Naive B cell (primary cell): ENCODE results near the gene EPC1. TPM values are rescaled to one million over a fixed set of nuclear protein-coding genes. Genes with fewer than 3 reads are reported as not detected.
"Not testable (repeated sequence)": the region's sequence is repeated elsewhere in the genome, so short reads cannot be mapped to it uniquely, and the experiment has no call there.

Experiments
- ATAC-seq, 2 donors: fragments of 150-1000 bp; cut with Tn5 transposase; 2 replicates each; pipeline ENCODE4 v1.10.0; 2021; ENCODE audit warnings: low read depth in 2 of 2, mild to moderate bottlenecking in 2 of 2, moderate library complexity in 2 of 2
- DNase-seq: peaks from one replicate; pipeline ENCODE4 v3.0.0; 2022
- H3K27ac Mint-ChIP-seq, 6 donors: one replicate each; pipeline ENCODE4 v1.8.0; 2020 to 2022; ENCODE audit warnings: mild to moderate bottlenecking in 6 of 6, mixed read lengths in 6 of 6, moderate library complexity in 5 of 6, inconsistent platforms in 2 of 6
- H3K27me3 Mint-ChIP-seq, 3 donors: one replicate each; pipeline ENCODE4 v1.8.0; 2021 to 2022; ENCODE audit warnings: mixed read lengths in 3 of 3, mild to moderate bottlenecking in 1 of 3
- H3K36me3 Mint-ChIP-seq, 2 donors: one replicate each; pipeline ENCODE4 v1.8.0; 2020 to 2022; ENCODE audit warnings: mixed read lengths in 2 of 2, inconsistent platforms in 1 of 2, mild to moderate bottlenecking in 1 of 2
- H3K4me1 Mint-ChIP-seq, 3 donors: one replicate each; pipeline ENCODE4 v1.8.0; 2020 to 2022; ENCODE audit warnings: mixed read lengths in 3 of 3, inconsistent platforms in 1 of 3, mild to moderate bottlenecking in 1 of 3, moderate library complexity in 1 of 3
- H3K4me3 Mint-ChIP-seq, 8 donors: one replicate each; pipeline ENCODE4 v1.8.0; 2020 to 2022; ENCODE audit warnings: mild to moderate bottlenecking in 8 of 8, mixed read lengths in 8 of 8, moderate library complexity in 8 of 8, inconsistent platforms in 2 of 8
- H3K9me3 Mint-ChIP-seq, 7 donors: one replicate each; pipeline ENCODE4 v1.8.0; 2020 to 2022; ENCODE audit warnings: mixed read lengths in 7 of 7, mild to moderate bottlenecking in 5 of 7, inconsistent platforms in 2 of 7, moderate library complexity in 1 of 7
- polyA plus RNA-seq, 6 donors: library from polyadenylated mRNA; unstranded; fragments of 300-500 nt; fragmentation: Illumina TruSeq; gene quantifications; one replicate each; pipeline ENCODE4 v1.2.3, GENCODE V29; 2021; ENCODE audit warnings: low read depth in 6 of 6

The EPC1 gene
- polyA plus RNA-seq, 6 donors from 2014 or later, result 74.8 to 137 (median 104) TPM

- no peak for DNase-seq
- Mint-ChIP-seq H3K27ac (no peak overlapping the region), H3K4me3 (no peak overlapping the region), H3K27me3 (peaks cover 4 to 8% (median 5%) of the 10 kb centered on the region in 3 donors), H3K36me3 (peaks cover 0 to 6% of the 10 kb centered on the region in 2 donors), H3K9me3 (peaks cover 0 to 2% (median under 1%) of the 10 kb centered on the region in 7 donors), H3K4me1 (no peaks in the 10 kb centered on the region)
- no peak for ATAC-seq
Observed at GRCh38 chr10:32229170-32229569, 117.8 kb downstream of the EPC1 start.

DNA sequence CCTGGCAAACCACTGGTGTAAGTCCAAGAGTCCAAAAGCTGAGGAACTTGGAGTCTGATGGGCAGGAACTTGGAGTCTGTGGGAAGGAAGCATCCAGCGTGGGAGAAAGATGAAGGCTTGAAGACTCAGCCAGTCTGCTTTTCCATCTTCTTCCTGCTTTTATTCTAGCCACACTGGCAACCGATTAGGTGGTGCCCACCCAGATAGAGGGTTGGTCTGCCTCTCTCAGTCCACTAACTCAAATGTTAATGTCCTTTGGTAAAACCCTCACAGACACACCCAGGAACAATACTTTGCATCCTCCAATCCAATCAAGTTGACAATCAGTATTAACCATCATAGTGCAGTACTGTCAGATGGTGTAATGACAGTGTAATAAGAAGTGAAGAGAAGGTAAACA is 119.2 kb downstream of the EPC1 start:
- no peak for ATAC-seq
- Mint-ChIP-seq H3K27ac (no peak overlapping the region), H3K27me3 (peaks cover 4 to 8% (median 5%) of the 10 kb centered on the region in 3 donors), H3K36me3 (peaks cover 0 to 6% of the 10 kb centered on the region in 2 donors), H3K4me3 (no peak overlapping the region), H3K4me1 (no peaks in the 10 kb centered on the region), H3K9me3 (peaks cover 0 to 8% (median 1%) of the 10 kb centered on the region in 7 donors)
- DNase-seq, result no peak

GRCh38 chr10:32226624-32227023 is 120.3 kb downstream of the EPC1 start:
- no peak for ATAC-seq
- no peaks in the 10 kb centered on the region for H3K4me1 Mint-ChIP-seq
- H3K27ac Mint-ChIP-seq, result no peak overlapping the region
- no peak overlapping the region for H3K4me3 Mint-ChIP-seq
- no peaks in the 10 kb centered on the region for H3K36me3 Mint-ChIP-seq
- no peak for DNase-seq
- H3K27me3 Mint-ChIP-seq, result peaks cover 4 to 5% (median 4%) of the 10 kb centered on the region in 3 donors
- peaks cover 0 to 14% (median 7%) of the 10 kb centered on the region in 7 donors for H3K9me3 Mint-ChIP-seq

GRCh38 chr10:32225976-32226375 is 121.0 kb downstream of the EPC1 start:
- ATAC-seq (no peak), DNase-seq (no peak)
- H3K4me3 Mint-ChIP-seq, result no peak overlapping the region
- peak overlapping the region in 1 of 6 donors; percentile 55 for H3K27ac Mint-ChIP-seq
- H3K9me3 Mint-ChIP-seq, result peaks cover 0 to 14% (median 8%) of the 10 kb centered on the region in 7 donors
- peaks cover 4 to 5% (median 4%) of the 10 kb centered on the region in 3 donors for H3K27me3 Mint-ChIP-seq
- no peaks in the 10 kb centered on the region for H3K36me3 Mint-ChIP-seq
- no peaks in the 10 kb centered on the region for H3K4me1 Mint-ChIP-seq

DNA sequence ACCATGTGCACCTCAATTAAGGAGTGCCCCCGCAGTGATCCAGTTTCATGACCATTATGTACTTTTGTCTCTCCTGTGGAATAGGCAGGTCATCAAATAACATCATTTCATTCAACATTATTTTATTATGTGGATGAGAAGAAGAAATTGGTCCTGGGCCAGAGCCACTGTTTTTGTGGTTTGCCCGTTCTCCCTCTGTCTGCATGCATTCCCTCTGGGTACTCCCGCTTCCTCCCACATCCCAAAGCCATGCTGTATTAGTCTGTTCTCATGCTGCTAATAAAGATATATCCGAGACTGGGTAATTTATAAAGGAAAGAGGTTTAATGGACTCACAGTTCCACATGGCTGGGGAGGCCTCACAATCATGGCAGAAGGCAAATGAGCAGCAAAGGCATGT is 124.6 kb downstream of the EPC1 start:
- ATAC-seq, result not testable (repeated sequence)

GRCh38 chr10:32219156-32219555 is 127.8 kb downstream of the EPC1 start:
- Mint-ChIP-seq H3K9me3 (peaks cover 12 to 39% (median 29%) of the 10 kb centered on the region in 7 donors), H3K36me3 (peaks cover 0 to 19% of the 10 kb centered on the region in 2 donors), H3K27me3 (peaks cover 5 to 20% (median 16%) of the 10 kb centered on the region in 3 donors)
- DNase-seq, ATAC-seq, H3K27ac Mint-ChIP-seq, H3K4me3 Mint-ChIP-seq, H3K4me1 Mint-ChIP-seq: not testable (repeated sequence)

More for the DNA sequence above, 124.6 kb downstream of the EPC1 start:
- Mint-ChIP-seq H3K36me3 (peaks cover 0 to 19% of the 10 kb centered on the region in 2 donors), H3K9me3 (peaks cover 12 to 36% (median 29%) of the 10 kb centered on the region in 7 donors), H3K27me3 (peaks cover 0 to 16% (median 10%) of the 10 kb centered on the region in 3 donors)
- not testable (repeated sequence) for DNase-seq, H3K27ac Mint-ChIP-seq, H3K4me3 Mint-ChIP-seq, H3K4me1 Mint-ChIP-seq

DNA sequence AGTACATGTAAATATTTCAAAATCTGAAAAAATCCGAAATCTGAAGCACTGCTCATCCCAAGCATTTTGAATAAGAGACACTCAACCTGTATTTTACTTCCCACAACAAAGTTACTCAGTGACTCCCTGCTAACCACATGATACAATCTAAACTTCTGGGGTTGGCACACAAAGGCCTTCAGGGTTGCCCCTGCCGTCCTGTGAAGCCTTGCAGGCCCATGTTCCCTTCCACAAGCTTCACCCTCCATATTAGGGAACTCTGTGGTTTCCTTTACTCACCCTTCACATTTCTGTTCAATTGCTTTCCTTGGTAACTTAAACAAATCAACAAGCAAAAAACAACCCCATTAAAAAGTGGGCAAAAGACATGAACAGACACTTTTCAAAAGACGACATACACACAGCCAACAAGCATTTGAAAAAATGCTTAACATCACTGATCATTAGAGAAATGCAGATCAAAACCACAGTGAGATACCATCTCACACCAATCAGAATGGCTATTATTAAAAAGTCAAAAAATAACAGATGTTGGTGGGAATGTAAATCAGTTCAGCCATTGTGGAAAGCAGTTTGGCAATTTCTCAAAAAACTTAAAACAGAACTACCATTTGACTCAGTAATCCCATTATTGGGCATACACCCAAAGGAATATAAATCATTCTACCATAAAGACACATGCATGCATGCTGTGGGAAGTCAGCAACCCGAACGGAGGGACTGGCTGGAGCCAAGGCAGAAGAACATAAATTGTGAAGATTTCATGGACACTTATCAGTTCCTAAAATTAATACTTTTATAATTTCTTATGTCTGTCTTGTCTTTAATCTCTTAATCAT is 128.5 kb downstream of the EPC1 start:
- not testable (repeated sequence) for ATAC-seq

More for the DNA sequence above, 128.5 kb downstream of the EPC1 start:
- DNase-seq, H3K4me3 Mint-ChIP-seq, H3K4me1 Mint-ChIP-seq: not testable (repeated sequence)
- H3K9me3 Mint-ChIP-seq, result peaks cover 12 to 39% (median 28%) of the 10 kb centered on the region in 7 donors
- peaks cover 0 to 19% of the 10 kb centered on the region in 2 donors for H3K36me3 Mint-ChIP-seq
- H3K27me3 Mint-ChIP-seq, result peaks cover 9 to 21% (median 20%) of the 10 kb centered on the region in 3 donors
- H3K27ac Mint-ChIP-seq, result peak overlapping the region in 1 of 6 donors; percentile 15

Other genes starting within 250 kb of the EPC1 start
- gene CCDC7, start 99.0 kb upstream of the EPC1 start, polyA plus RNA-seq, result 10 to 100 TPM in 2 of 6 donors, 1 to 10 TPM in 3, not detected in 1; 3.8 to 14.4 (median 5.8) TPM